Right lobe of liver (tissue), 6 donors: ENCODE results near the gene KNL1. TPM values are rescaled to one million over a fixed set of nuclear protein-coding genes. Genes with fewer than 3 reads are reported as not detected.

Experiments
- ATAC-seq, 4 donors: fragments of 200-7000 bp; cut with Tn5 transposase; one replicate each; pipeline ENCODE4 v1.9.1; 2020; ENCODE audit warnings: mild to moderate bottlenecking in 4 of 4, moderate library complexity in 4 of 4
- DNase-seq, 3 donors: peaks; one replicate each; pipeline ENCODE4 v3.0.0-alpha.2; 2020
- H3K27ac ChIP-seq, 3 donors: fragments of 200-600 bp; one replicate each; pipeline ENCODE4 v1.8.0; 2022
- H3K27me3 ChIP-seq, 2 donors: fragments of 200-600 bp; one replicate each; pipeline ENCODE4 v1.8.0; 2022
- H3K36me3 ChIP-seq, 4 donors: fragments of 200-600 bp; sonication (generic) in 1 of 4; one replicate each; pipeline versions ENCODE4 v1.5.1 to v1.8.0; 2017 to 2022; ENCODE audit warnings: control low read depth in 1 of 4
- H3K4me1 ChIP-seq, 4 donors: fragments of 200-600 bp; sonication (generic) in 1 of 4; one replicate each; pipeline versions ENCODE4 v1.5.1 to v1.8.0; 2017 to 2022; ENCODE audit warnings: control low read depth in 1 of 4
- H3K4me3 ChIP-seq, 3 donors: fragments of 200-600 bp; one replicate each; pipeline ENCODE4 v1.8.0; 2022
- H3K9me3 ChIP-seq, 4 donors: fragments of 200-600 bp; sonication (generic) in 1 of 4; one replicate each; pipeline versions ENCODE4 v1.5.1 to v1.8.0; 2017 to 2022; ENCODE audit warnings: control low read depth in 1 of 4
- POLR2A ChIP-seq: fragments of 450-650 bp; IDR thresholded peaks from one replicate; pipeline ENCODE4 v1.6.1; 2017; ENCODE audit warnings: antibody characterized with exemption, mild to moderate bottlenecking
- WGBS: methylation state at CpG from one replicate; pipeline ENCODE4 v1.1.6; 2018; ENCODE audit warnings: low coverage, low lambda C conversion rate; ENCODE audit not compliant: insufficient coverage; ENCODE audit errors: missing lambda C conversion rate; 5-methylcytosine and 5-hydroxymethylcytosine counted together
- intact Hi-C, 2 donors: fragments of 100-400 bp; cut with DNase I; formaldehyde crosslinking; loops; one replicate each; pipeline versions ENCODE4 v1.11.2 to v1.14.1; 2022
- total RNA-seq, 6 experiments: library from RNA; depleted of rRNA in 2 of 6; stranded (reverse); fragments of >200 nt in 2 of 6; fragmentation: NEBNext Ultra II Directional in 3 of 6; extraction: Animal tissue kit (Norgen Biotek cat#: 25700) in 3 of 6; gene quantifications; one replicate each; pipeline versions ENCODE4 v1.1.0 to v1.2.4, GENCODE V29; 2016 to 2023
- TF ChIP-seq, protein P1 (sequence below), 4 donors: fragments of 200-600 bp in 3 of 4; fragments of 450-650 bp in 1 of 4; IDR thresholded peaks; one replicate each; pipeline versions ENCODE4 v1.5.1 to v1.8.0; 2016 to 2022; ENCODE audit warnings: antibody characterized with exemption in 4 of 4, mild to moderate bottlenecking in 2 of 4
- donor health status: DM: no; HTN: yes; CAD: no.
- donor health status: DM: no; HTN: no; CAD: no.
- donor health status: DM: no; HTN: no; CAD: no.
- donor health status: DM: no; HTN: yes; CAD: no.
- donor health status: DM: no; HTN: yes; CAD: no.

KNL1 gene
- total RNA-seq, 6 experiments from 2014 or later, result 1.6 to 9.6 (median 3.6) TPM

DNA sequence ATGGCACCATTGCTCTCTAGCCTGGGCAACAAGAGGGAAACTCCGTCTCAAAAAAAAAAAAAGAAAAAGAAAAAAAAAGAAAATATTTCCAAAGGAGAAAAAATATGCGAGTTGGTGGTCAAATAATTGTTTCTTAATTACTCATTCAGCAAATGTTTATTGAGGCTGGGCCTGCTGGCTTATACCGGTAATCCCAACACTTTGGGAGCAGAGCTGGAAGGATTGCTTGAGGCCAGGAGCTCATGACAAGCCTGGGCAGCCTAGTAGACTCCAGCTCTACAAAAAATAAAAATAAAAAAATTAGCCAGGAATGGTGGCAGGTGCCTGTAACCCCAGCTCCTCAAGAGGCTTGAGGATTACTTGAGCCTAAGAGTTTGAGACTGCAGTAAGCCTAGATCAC is 4.1 kb downstream of the KNL1 start:
- no peak for ATAC-seq
- DNase-seq, result no peak
- Histone ChIP-seq H3K4me3 (no peak overlapping the region), H3K27ac (no peak overlapping the region), H3K27me3 (no peaks in the 10 kb centered on the region), H3K36me3 (no peaks in the 10 kb centered on the region), H3K9me3 (no peaks in the 10 kb centered on the region), H3K4me1 (peaks cover 0 to 9% (median 0%) of the 10 kb centered on the region in 4 donors)
- intact Hi-C loops, result no loop called here
- 50% methylated on average over 2 of the region's 3 CpGs for WGBS
- no peak for TF ChIP-seq POLR2A

- no peak overlapping the region for H3K27ac ChIP-seq
- H3K27me3 ChIP-seq, result no peaks in the 10 kb centered on the region
- 75% methylated on average over 4 of the region's 4 CpGs for WGBS
- no peak for DNase-seq
- H3K4me1 ChIP-seq, result peaks cover 0 to 9% (median 0%) of the 10 kb centered on the region in 4 donors
- no peak overlapping the region for H3K4me3 ChIP-seq
- no peaks in the 10 kb centered on the region for H3K36me3 ChIP-seq
- no peak for TF ChIP-seq POLR2A
- TF ChIP-seq, protein P1, sequence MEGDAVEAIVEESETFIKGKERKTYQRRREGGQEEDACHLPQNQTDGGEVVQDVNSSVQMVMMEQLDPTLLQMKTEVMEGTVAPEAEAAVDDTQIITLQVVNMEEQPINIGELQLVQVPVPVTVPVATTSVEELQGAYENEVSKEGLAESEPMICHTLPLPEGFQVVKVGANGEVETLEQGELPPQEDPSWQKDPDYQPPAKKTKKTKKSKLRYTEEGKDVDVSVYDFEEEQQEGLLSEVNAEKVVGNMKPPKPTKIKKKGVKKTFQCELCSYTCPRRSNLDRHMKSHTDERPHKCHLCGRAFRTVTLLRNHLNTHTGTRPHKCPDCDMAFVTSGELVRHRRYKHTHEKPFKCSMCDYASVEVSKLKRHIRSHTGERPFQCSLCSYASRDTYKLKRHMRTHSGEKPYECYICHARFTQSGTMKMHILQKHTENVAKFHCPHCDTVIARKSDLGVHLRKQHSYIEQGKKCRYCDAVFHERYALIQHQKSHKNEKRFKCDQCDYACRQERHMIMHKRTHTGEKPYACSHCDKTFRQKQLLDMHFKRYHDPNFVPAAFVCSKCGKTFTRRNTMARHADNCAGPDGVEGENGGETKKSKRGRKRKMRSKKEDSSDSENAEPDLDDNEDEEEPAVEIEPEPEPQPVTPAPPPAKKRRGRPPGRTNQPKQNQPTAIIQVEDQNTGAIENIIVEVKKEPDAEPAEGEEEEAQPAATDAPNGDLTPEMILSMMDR (IDR thresholded peaks at IDR 0.05), result no peak
- intact Hi-C loops, result no loop called here
- ATAC-seq, result no peak
- no peaks in the 10 kb centered on the region for H3K9me3 ChIP-seq
These were observed 4.6 kb downstream of the KNL1 start for GRCh38 chr15:40598672-40599071.

GRCh38 chr15:40600956-40601355 is 6.9 kb downstream of the KNL1 start:
- TF ChIP-seq, protein P1 (IDR thresholded peaks at IDR 0.05), result no peak
- Histone ChIP-seq H3K9me3 (no peaks in the 10 kb centered on the region), H3K36me3 (no peaks in the 10 kb centered on the region), H3K27me3 (no peaks in the 10 kb centered on the region), H3K27ac (no peak overlapping the region), H3K4me1 (no peaks in the 10 kb centered on the region), H3K4me3 (no peak overlapping the region)
- DNase-seq (no peak), ATAC-seq (no peak)
- intact Hi-C loops, result no loop called here
- 96% methylated on average over 10 of the region's 12 CpGs for WGBS

- no peaks in the 10 kb centered on the region for H3K4me1 ChIP-seq
- H3K4me3 ChIP-seq, result no peak overlapping the region
- H3K9me3 ChIP-seq, result no peaks in the 10 kb centered on the region
- no peaks in the 10 kb centered on the region for H3K36me3 ChIP-seq
- no peak overlapping the region for H3K27ac ChIP-seq
- no peak for TF ChIP-seq POLR2A
- TF ChIP-seq, protein P1 (IDR thresholded peaks at IDR 0.05), result no peak
- ATAC-seq, result no peak
- no peak for DNase-seq
- no peaks in the 10 kb centered on the region for H3K27me3 ChIP-seq
- intact Hi-C loops, result no loop called here
These were observed 9.9 kb downstream of the KNL1 start for GRCh38 chr15:40603935-40604334.

GRCh38 chr15:40613080-40613479 is 19.0 kb downstream of the KNL1 start:
- H3K27ac ChIP-seq, result no peak overlapping the region
- WGBS, result 78% methylated on average over 5 of the region's 5 CpGs
- H3K36me3 ChIP-seq, result no peaks in the 10 kb centered on the region
- DNase-seq (no peak), ATAC-seq (no peak)
- no peak overlapping the region for H3K4me3 ChIP-seq
- no peaks in the 10 kb centered on the region for H3K4me1 ChIP-seq
- TF ChIP-seq POLR2A, result no peak
- TF ChIP-seq, protein P1 (IDR thresholded peaks at IDR 0.05), result no peak
- no peaks in the 10 kb centered on the region for H3K9me3 ChIP-seq
- H3K27me3 ChIP-seq, result no peaks in the 10 kb centered on the region
- intact Hi-C loops, result no loop called here
